ENCODE data around the gene MINDY4. TPM values are rescaled to one million over a fixed set of nuclear protein-coding genes. Genes with fewer than 3 reads are reported as not detected.

Gene MINDY4
- total RNA-seq, 1 donor from 2014 or later = 3.8 TPM

DNA sequence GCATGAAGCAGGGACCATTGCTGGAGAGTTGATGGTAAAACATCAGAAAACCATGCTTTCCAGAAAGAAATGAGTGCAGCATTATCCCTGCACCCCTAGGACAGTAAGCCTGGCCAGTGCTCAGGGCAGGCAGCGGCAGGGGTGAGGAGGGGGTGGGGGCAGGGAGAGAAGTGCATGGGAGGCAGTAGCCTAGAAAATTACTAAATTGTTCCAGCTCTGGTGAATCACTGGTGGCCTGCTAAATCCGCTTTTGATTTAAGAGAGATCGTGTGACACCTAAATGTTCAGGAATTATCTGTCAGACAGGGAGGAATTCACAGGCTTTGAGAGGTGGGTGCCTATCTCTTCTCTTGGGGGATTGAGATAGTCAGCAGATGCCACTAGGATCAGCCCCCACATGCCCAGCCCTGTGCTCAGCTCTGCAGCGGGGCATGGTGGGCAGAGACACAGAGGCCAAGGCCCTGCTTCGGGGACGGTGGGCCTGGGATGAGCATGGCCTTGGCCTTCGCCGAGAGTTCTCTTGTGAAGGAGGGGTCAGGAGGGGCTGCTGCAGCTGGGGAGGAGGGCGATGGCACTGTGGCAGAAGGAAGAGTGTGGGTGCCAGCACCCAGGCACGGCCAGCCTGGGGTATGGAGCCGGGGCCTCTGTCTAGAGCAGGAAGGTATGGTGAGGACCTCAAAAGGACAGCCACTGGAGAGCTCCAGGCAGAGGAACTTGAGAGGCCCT is 135.5 kb downstream of the MINDY4 start:
- H3K36me3 ChIP-seq = no peaks in the 10 kb centered on the region
- intact Hi-C loops (cut with micrococcal nuclease) = no loop called here
- no peak overlapping the region for H3K4me3 ChIP-seq
- H3K27me3 ChIP-seq (ENCODE audit: low read depth) = no peaks in the 10 kb centered on the region
- TF ChIP-seq, protein P1, sequence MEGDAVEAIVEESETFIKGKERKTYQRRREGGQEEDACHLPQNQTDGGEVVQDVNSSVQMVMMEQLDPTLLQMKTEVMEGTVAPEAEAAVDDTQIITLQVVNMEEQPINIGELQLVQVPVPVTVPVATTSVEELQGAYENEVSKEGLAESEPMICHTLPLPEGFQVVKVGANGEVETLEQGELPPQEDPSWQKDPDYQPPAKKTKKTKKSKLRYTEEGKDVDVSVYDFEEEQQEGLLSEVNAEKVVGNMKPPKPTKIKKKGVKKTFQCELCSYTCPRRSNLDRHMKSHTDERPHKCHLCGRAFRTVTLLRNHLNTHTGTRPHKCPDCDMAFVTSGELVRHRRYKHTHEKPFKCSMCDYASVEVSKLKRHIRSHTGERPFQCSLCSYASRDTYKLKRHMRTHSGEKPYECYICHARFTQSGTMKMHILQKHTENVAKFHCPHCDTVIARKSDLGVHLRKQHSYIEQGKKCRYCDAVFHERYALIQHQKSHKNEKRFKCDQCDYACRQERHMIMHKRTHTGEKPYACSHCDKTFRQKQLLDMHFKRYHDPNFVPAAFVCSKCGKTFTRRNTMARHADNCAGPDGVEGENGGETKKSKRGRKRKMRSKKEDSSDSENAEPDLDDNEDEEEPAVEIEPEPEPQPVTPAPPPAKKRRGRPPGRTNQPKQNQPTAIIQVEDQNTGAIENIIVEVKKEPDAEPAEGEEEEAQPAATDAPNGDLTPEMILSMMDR (IDR thresholded peaks at IDR 0.05; ENCODE audit: borderline replicate concordance) = no peak
- no peaks in the 10 kb centered on the region for H3K9me3 ChIP-seq (replicated peaks)
- H3K27ac ChIP-seq (replicated peaks) = peak overlapping the region; percentile 79
- peaks cover 82% of the 10 kb centered on the region for H3K4me1 ChIP-seq
- DNase-seq = no peak

DNA sequence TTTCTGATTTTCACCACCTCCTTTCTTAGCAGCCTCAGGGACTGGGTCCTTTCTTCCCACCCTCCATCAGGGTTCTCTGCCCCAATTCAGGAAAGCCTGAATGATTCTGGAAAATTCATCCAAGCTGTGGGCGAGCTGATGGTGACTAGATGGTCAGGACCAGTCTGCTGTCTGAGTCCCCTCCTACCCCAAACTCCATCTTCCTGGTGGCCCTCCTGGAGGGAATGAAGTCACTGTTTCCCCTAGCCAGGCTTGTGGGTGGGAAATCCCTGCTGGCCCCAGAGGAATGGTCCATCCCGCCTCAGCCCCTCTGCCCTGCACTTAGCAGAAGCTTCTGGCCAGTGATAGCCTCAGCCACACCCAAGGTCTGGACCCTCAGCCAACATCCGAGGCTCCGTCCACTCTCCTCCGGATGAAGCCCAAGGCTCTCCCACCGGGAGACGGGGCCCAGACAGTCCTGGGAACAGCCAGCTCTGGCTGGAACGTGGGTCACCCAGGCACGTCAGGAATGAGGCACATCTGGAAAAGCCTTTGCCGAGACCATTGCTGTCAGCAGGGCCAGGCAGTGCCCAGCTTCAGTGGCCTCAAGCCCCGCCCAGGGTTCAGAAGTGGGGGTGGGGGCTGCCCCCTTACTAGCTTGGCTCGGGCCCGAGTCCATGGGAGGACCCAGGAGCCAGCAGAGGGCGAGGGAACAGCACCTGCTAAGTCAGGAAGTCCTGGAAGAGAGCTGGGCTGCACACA is 136.5 kb downstream of the MINDY4 start:
- Histone ChIP-seq H3K27ac (replicated peaks) (peak overlapping the region; percentile 79), H3K4me3 (no peak overlapping the region), H3K27me3 (ENCODE audit: low read depth) (no peaks in the 10 kb centered on the region), H3K36me3 (no peaks in the 10 kb centered on the region), H3K9me3 (replicated peaks) (no peaks in the 10 kb centered on the region), H3K4me1 (peaks cover 85% of the 10 kb centered on the region)
- peak; percentile 48 for DNase-seq
- intact Hi-C loops (cut with micrococcal nuclease) = no loop called here
- TF ChIP-seq, protein P1 (IDR thresholded peaks at IDR 0.05; ENCODE audit: borderline replicate concordance) = no peak

DNA sequence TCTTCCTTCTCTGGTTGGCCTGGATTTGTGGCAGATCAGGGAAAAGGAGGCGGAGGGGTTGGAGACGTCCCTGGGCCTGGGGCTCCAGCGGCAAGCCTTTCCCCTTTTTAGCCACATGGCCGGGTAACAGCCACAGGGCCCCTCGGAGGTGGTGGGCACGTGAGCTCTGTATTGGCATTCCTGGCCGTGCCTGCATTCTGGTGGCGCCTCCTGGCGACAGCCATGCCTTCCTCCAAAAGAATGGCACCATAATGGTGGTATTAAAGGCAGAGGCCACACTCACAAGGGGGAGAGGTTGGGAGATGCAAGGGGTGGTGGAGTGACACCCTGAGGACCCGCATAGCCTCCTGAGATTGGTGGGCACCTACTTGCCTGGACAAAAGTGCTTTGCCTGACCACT is 137.5 kb downstream of the MINDY4 start:
- intact Hi-C loops (cut with micrococcal nuclease) = no loop called here
- peaks cover 94% of the 10 kb centered on the region for H3K4me1 ChIP-seq
- TF ChIP-seq, protein P1 (IDR thresholded peaks at IDR 0.05; ENCODE audit: borderline replicate concordance) = no peak
- no peaks in the 10 kb centered on the region for H3K9me3 ChIP-seq (replicated peaks)
- H3K36me3 ChIP-seq = no peaks in the 10 kb centered on the region
- no peak overlapping the region for H3K4me3 ChIP-seq
- peak overlapping the region; percentile 79 for H3K27ac ChIP-seq (replicated peaks)
- H3K27me3 ChIP-seq (ENCODE audit: low read depth) = no peaks in the 10 kb centered on the region
- no peak for DNase-seq

DNA sequence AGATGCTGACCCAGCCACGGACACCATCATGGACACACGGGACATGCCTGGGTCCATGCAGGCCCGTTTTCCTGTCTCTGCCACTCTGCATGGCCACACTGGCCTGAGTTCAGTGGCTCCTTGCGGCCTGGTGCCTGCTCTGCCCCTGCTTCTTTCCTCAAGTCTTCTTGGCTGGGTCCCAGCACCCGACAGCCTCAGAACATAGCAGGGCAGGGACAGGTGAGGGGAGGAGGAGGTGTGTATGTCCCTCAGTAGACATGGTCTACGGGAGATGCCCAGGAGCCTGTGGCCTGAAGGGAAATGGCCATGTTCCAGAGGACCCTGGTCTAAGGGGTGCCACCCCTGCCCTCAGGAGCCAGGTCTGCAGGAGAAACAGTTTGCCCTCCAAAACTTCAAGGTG is 138.2 kb downstream of the MINDY4 start:
- Histone ChIP-seq H3K4me1 (peaks cover 98% of the 10 kb centered on the region), H3K27me3 (ENCODE audit: low read depth) (no peaks in the 10 kb centered on the region), H3K27ac (replicated peaks) (peak overlapping the region; percentile 92), H3K4me3 (no peak overlapping the region), H3K36me3 (no peaks in the 10 kb centered on the region), H3K9me3 (replicated peaks) (no peaks in the 10 kb centered on the region)
- intact Hi-C loops (cut with micrococcal nuclease) = no loop called here
- TF ChIP-seq, protein P1 (IDR thresholded peaks at IDR 0.05; ENCODE audit: borderline replicate concordance) = no peak
- no peak for DNase-seq

DNA sequence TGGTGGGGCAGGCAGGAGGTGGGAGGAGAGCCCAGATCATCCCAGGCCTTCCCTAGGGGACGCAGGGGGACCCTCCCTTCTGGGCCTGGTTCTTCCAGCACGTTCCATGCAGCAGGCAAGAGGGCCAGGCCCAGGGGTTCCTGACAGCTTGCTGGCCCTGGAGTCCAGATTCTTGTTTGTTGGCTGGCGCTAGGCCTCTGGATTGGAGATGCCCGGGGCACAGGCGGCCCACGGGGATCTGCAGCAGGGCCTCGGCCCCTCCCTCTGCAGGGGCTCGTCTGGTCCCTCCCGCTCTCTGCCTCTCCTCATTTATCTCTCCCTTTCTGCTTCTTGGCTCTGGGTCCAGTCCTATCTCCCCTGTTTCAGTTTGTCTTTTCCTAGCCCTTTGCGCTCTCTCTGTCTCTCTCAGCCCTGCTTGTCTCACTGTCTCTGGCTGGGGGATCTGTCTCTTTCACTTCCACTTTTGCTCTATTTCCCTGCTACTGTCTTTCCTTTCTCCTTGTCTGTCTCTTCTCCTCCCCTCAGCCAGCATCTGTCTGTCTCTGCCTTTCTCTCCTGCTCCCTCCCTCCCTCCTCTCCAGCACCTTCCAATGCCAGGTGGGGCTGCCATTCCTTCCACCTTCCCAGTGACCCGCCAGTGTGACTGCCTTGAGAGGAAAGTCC is 139.3 kb downstream of the MINDY4 start:
- no peaks in the 10 kb centered on the region for H3K9me3 ChIP-seq (replicated peaks)
- H3K27ac ChIP-seq (replicated peaks) = peak overlapping the region; percentile 92
- H3K4me1 ChIP-seq = peaks cover 98% of the 10 kb centered on the region
- DNase-seq = no peak
- intact Hi-C loops (cut with micrococcal nuclease) = no loop called here
- TF ChIP-seq, protein P1 (IDR thresholded peaks at IDR 0.05; ENCODE audit: borderline replicate concordance) = no peak
- no peaks in the 10 kb centered on the region for H3K36me3 ChIP-seq
- peak overlapping the region; percentile 70 for H3K4me3 ChIP-seq
- H3K27me3 ChIP-seq (ENCODE audit: low read depth) = no peaks in the 10 kb centered on the region
